HCT116 (cell line): ENCODE data around the gene HSPB7.
"Not testable (repeated sequence)": the region's sequence is repeated elsewhere in the genome, so short reads cannot be mapped to it uniquely, and the experiment has no call there.

ENCODE experiments used
- CTCF ChIP-seq, 3 experiments: fragments of 200-600 bp in 1 of 3; sonication (generic) in 1 of 3; IDR thresholded peaks in 2 of 3; conservative IDR thresholded peaks in 1 of 3; 2 replicates each; pipeline ENCODE4 v1.5.1; 2012 to 2017; ENCODE audit warnings: low read depth in 2 of 3, low read length in 2 of 3, antibody characterized with exemption in 1 of 3, borderline replicate concordance in 1 of 3, control low read depth in 1 of 3, mild to moderate bottlenecking in 1 of 3, mixed read lengths in 1 of 3, mixed run types in 1 of 3, moderate library complexity in 1 of 3; ENCODE audit not compliant: insufficient read depth in 1 of 3
- SIN3A ChIP-seq: IDR thresholded peaks from 2 replicates; pipeline ENCODE4 v1.6.1; 2012; ENCODE audit warnings: low read depth

- TF ChIP-seq CTCF (IDR thresholded peaks at IDR 0.05 in 2 of 3, conservative IDR thresholded peaks at IDR 0.05 in 1 of 3; ENCODE audit: borderline replicate concordance in 1 of 3, insufficient read depth in 1 of 3, low read depth in 2 of 3, low read length in 2 of 3); SIN3A: not testable (repeated sequence)
These were observed 44.8 kb upstream of the HSPB7 start for GRCh38 chr1:16062687-16063075.
